HepG2 (cell line): ENCODE measurements around the gene TTLL10. TPM values are rescaled to one million over a fixed set of nuclear protein-coding genes. Genes with fewer than 3 reads are reported as not detected.

Experiments used
- ATAC-seq: fragments of 200-7000 bp; cut with Tn5 transposase; 3 replicates; pipeline ENCODE4 v1.9.1; 2020; ENCODE audit warnings: mild to moderate bottlenecking, moderate library complexity
- BruUV-seq: library from RNA; stranded (reverse); fragments of 400-500 nt; replicated peaks from 2 replicates; lab custom pipeline; 2021; lab: Mats Ljungman, UMichigan
- CTCF ChIA-PET: fragments of 300-600 bp; formaldehyde crosslinking; extraction: SDS; loops from one replicate; lab custom pipeline; 2021; ENCODE audit warnings: low total read pairs, inconsistent platforms, low intra/inter-chr PET ratio; lab: Yijun Ruan, JAX
- POLR2A ChIA-PET: fragments of 350-600 bp; sonication (Branson Sonifier 250); formaldehyde crosslinking; loops from one replicate; lab custom pipeline; 2020; ENCODE audit warnings: antibody characterized with exemption, inconsistent platforms; lab: Yijun Ruan, JAX
- DNase-seq: peaks from one replicate; pipeline ENCODE4 v3.0.0-alpha.2; 2015; ENCODE audit warnings: low spot score
- FAIRE-seq: peaks from 3 replicates; lab custom pipeline; 2011; peaks lifted over from hg19 to GRCh38; lab: Jason Lieb, UNC
- H2AFZ ChIP-seq: one replicate; pipeline ENCODE4 v1.6.1; 2011; ENCODE audit warnings: low read length, inconsistent platforms
- H3K27ac ChIP-seq: fragments of 300-600 bp; 3 replicates; pipeline ENCODE4 v1.8.0; 2011; ENCODE audit warnings: mixed run types, mild to moderate bottlenecking, mixed read lengths, low read length, inconsistent platforms; ENCODE audit not compliant: insufficient read depth; ENCODE audit errors: extremely low read length
- H3K27me3 ChIP-seq, 2 experiments: fragments of 200-600 bp in 1 of 2; 2 replicates in 1 of 2; 3 replicates in 1 of 2; pipeline versions ENCODE4 v1.6.0 to v1.8.0; 2011; ENCODE audit warnings: low read length in 2 of 2, mild to moderate bottlenecking in 2 of 2, moderate library complexity in 2 of 2, inconsistent platforms in 1 of 2; ENCODE audit not compliant: insufficient read depth in 2 of 2, control insufficient read depth in 1 of 2
- H3K36me3 ChIP-seq, 2 experiments: fragments of 200-600 bp in 1 of 2; replicated peaks in 1 of 2; 2 replicates in 1 of 2; 3 replicates in 1 of 2; pipeline versions ENCODE4 v1.5.1 to v1.8.0; 2011; ENCODE audit warnings: low read length in 2 of 2, inconsistent platforms in 1 of 2; ENCODE audit not compliant: insufficient read depth in 2 of 2, control insufficient read depth in 1 of 2
- H3K4me1 ChIP-seq: 2 replicates; pipeline ENCODE4 v1.5.1; 2012; ENCODE audit warnings: low read length, inconsistent platforms; ENCODE audit not compliant: insufficient read depth
- H3K4me2 ChIP-seq: 2 replicates; pipeline ENCODE4 v1.6.0; 2011; ENCODE audit warnings: low read depth, low read length, inconsistent platforms
- H3K4me3 ChIP-seq, 3 experiments: fragments of 200-600 bp in 1 of 3; sonication (generic), shearing (Covaris generic) in 1 of 3; replicated peaks in 1 of 3; 2 replicates each; pipeline ENCODE4 v1.5.1; 2011 to 2016; ENCODE audit warnings: low read length in 3 of 3, inconsistent platforms in 2 of 3, low read depth in 2 of 3, mild to moderate bottlenecking in 2 of 3, control low read depth in 1 of 3, mixed read lengths in 1 of 3; ENCODE audit not compliant: insufficient read depth in 1 of 3
- H3K79me2 ChIP-seq: one replicate; pipeline ENCODE4 v1.6.1; 2011; ENCODE audit warnings: low read length, inconsistent platforms; ENCODE audit not compliant: insufficient read depth
- H3K9ac ChIP-seq: 2 replicates; pipeline ENCODE4 v1.6.0; 2011; ENCODE audit warnings: mild to moderate bottlenecking, low read depth, low read length, inconsistent platforms; ENCODE audit not compliant: insufficient read depth
- H3K9me3 ChIP-seq: 2 replicates; pipeline ENCODE4 v1.5.1; 2012; ENCODE audit warnings: mild to moderate bottlenecking, low read length
- H4K20me1 ChIP-seq: 2 replicates; pipeline ENCODE4 v1.6.0; 2011; ENCODE audit warnings: inconsistent platforms, mild to moderate bottlenecking, low read length, moderate library complexity; ENCODE audit not compliant: insufficient read depth
- AKNA ChIP-seq: sonication (generic); formaldehyde crosslinking; IDR thresholded peaks from 2 replicates; pipeline ENCODE4 v1.4.0; 2020; ENCODE audit warnings: missing genetic modification reagents, borderline replicate concordance
- ATF1 ChIP-seq: IDR thresholded peaks from 2 replicates; pipeline ENCODE4 v1.6.1; 2016; ENCODE audit warnings: mild to moderate bottlenecking, control low read depth
- BATF2 ChIP-seq: sonication (generic); formaldehyde crosslinking; IDR thresholded peaks from 2 replicates; pipeline ENCODE4 v1.8.0; 2022; ENCODE audit warnings: mild to moderate bottlenecking, missing genetic modification reagents, moderate library complexity
- CREB1 ChIP-seq, 2 experiments: fragments of 450-650 bp in 1 of 2; IDR thresholded peaks; 2 replicates each; pipeline ENCODE4 v1.6.1; 2016 to 2017; ENCODE audit warnings: control low read depth in 1 of 2, mild to moderate bottlenecking in 1 of 2, missing compliant biosample characterization in 1 of 2, missing genetic modification characterization in 1 of 2
- ELF3 ChIP-seq: IDR thresholded peaks from 2 replicates; pipeline ENCODE4 v1.6.1; 2016; ENCODE audit warnings: missing genetic modification reagents, missing compliant biosample characterization
- NFKBIZ ChIP-seq: IDR thresholded peaks from 2 replicates; pipeline ENCODE4 v1.6.1; 2018; ENCODE audit warnings: missing genetic modification reagents, missing compliant biosample characterization
- RAD51 ChIP-seq: fragments of 450-650 bp; IDR thresholded peaks from 2 replicates; pipeline ENCODE4 v1.6.1; 2016; ENCODE audit warnings: borderline replicate concordance
- SALL1 ChIP-seq: sonication (generic); formaldehyde crosslinking; IDR thresholded peaks from 2 replicates; pipeline ENCODE4 v1.8.0; 2022; ENCODE audit warnings: mild to moderate bottlenecking, missing genetic modification reagents
- TRIM22 ChIP-seq: fragments of 450-650 bp; IDR thresholded peaks from 2 replicates; pipeline ENCODE4 v1.6.1; 2017
- ZNF792 ChIP-seq: IDR thresholded peaks from 2 replicates; pipeline ENCODE4 v1.6.1; 2016
- ZSCAN20 ChIP-seq: sonication (generic); formaldehyde crosslinking; IDR thresholded peaks from 2 replicates; pipeline ENCODE4 v1.4.0; 2020; ENCODE audit warnings: missing genetic modification reagents, mild to moderate bottlenecking, borderline replicate concordance
- WGBS: methylation state at CpG from one replicate; pipeline ENCODE4 v1.1.6; 2017; ENCODE audit warnings: low lambda C conversion rate; 5-methylcytosine and 5-hydroxymethylcytosine counted together
- in situ Hi-C: cut with HindIII; loops from 2 replicates; pipeline ENCODE4 v1.10.0; 2017; ENCODE audit warnings: low pct_unique_long_range_greater_than_20kb; ENCODE audit not compliant: extremely low pct_ligation_motif_present
- intact Hi-C: fragments of 100-400 bp; cut with micrococcal nuclease; formaldehyde crosslinking; loops from one replicate; pipeline ENCODE4 v1.10.0; 2022; ENCODE audit not compliant: unreplicated experiment
- polyA plus RNA-seq, 8 experiments: library from polyadenylated mRNA; depleted of rRNA in 3 of 8; stranded (reverse) in 7 of 8; unstranded in 1 of 8; fragments of >200 nt; fragmentation: Illumina TruSeq in 4 of 8; extraction: Trizol in 4 of 8; gene quantifications; 2 replicates each; pipeline versions ENCODE4 v1.2.1 to v1.2.3, GENCODE V29; 2011 to 2016; ENCODE audit warnings: low read depth in 4 of 8, missing spikeins in 1 of 8, mixed read lengths in 1 of 8; ENCODE audit not compliant: insufficient read depth in 1 of 8
- total RNA-seq, 5 experiments: library from RNA; depleted of rRNA; stranded (reverse); fragments of >200 nt; fragmentation: Illumina TruSeq; extraction: Trizol; gene quantifications; 2 replicates each; pipeline ENCODE4 v1.2.3, GENCODE V29; 2016; ENCODE audit warnings: low read depth in 1 of 5
- TF ChIP-seq, protein P1 (sequence below): sonication (generic); formaldehyde crosslinking; IDR thresholded peaks from 2 replicates; pipeline ENCODE4 v1.4.0; 2020; ENCODE audit warnings: missing genetic modification reagents

Gene TTLL10
- total and polyA plus RNA-seq, 2 of the 13 experiments (the other 11 are each of a cell fraction or from before 2014, with no cell fraction given) = not detected

- DNase-seq (peak; percentile 50), FAIRE-seq (no peak), ATAC-seq (peak; percentile 57)
- in situ Hi-C loops (no loop called here), intact Hi-C loops (no loop called here)
- Histone ChIP-seq H3K9ac (peak overlapping the region; percentile 63), H3K79me2 (no peaks in the 10 kb centered on the region), H4K20me1 (no peaks in the 10 kb centered on the region), H3K4me1 (peaks cover 56% of the 10 kb centered on the region), H3K27me3 (no peaks in the 10 kb centered on the region), H3K9me3 (no peaks in the 10 kb centered on the region), H3K36me3 (no peaks in the 10 kb centered on the region), H3K27ac (peak overlapping the region; percentile 34), H3K4me3 (peak overlapping the region; percentile 47 to 68 (median 67); a peak in 5 of 6 replicates), H2AFZ (no peak overlapping the region), H3K4me2 (peak overlapping the region; percentile 82)
- 36% methylated on average over 22 of the region's 48 CpGs for WGBS
- BruUV-seq = TSS peak; percentile 44
- POLR2A ChIA-PET = interaction anchor here (1.0 to 7.4 kb wide), 14 partner anchors 10 to 159 kb away, joined by 3 to 93 read pairs (median 6); partner anchors contain the start of genes AGRN and SDF4
- CTCF ChIA-PET = no interaction called here
- TF ChIP-seq BATF2 (CRISPR knock-in tag) (no peak), ATF1 (CRISPR knock-in tag) (no peak), NFKBIZ (no peak), CREB1 (IDR thresholded peaks at IDR 0.05) (no peak), CREB1 (CRISPR knock-in tag; IDR thresholded peaks at IDR 0.05) (no peak; the same call in 1 of the 2 replicates), ELF3 (CRISPR knock-in tag) (no peak), AKNA (CRISPR knock-in tag) (no peak), TRIM22 (no peak), ZNF792 (CRISPR knock-in tag) (peak; percentile 18; the same call in 1 of the 2 replicates), SALL1 (CRISPR knock-in tag) (peak; percentile 46; the same call in 1 of the 2 replicates), RAD51 (no peak), ZSCAN20 (no peak)
- TF ChIP-seq, protein P1, sequence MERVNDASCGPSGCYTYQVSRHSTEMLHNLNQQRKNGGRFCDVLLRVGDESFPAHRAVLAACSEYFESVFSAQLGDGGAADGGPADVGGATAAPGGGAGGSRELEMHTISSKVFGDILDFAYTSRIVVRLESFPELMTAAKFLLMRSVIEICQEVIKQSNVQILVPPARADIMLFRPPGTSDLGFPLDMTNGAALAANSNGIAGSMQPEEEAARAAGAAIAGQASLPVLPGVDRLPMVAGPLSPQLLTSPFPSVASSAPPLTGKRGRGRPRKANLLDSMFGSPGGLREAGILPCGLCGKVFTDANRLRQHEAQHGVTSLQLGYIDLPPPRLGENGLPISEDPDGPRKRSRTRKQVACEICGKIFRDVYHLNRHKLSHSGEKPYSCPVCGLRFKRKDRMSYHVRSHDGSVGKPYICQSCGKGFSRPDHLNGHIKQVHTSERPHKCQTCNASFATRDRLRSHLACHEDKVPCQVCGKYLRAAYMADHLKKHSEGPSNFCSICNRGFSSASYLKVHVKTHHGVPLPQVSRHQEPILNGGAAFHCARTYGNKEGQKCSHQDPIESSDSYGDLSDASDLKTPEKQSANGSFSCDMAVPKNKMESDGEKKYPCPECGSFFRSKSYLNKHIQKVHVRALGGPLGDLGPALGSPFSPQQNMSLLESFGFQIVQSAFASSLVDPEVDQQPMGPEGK (CRISPR knock-in tag) = peak; percentile 48
Measured at GRCh38 chr1:1164701-1165451, 8.8 kb upstream of the TTLL10 start.
